Epidermal melanocyte (primary cell): ENCODE results near the gene SUMF2.
"Not testable (repeated sequence)": the region's sequence is repeated elsewhere in the genome, so short reads cannot be mapped to it uniquely, and the experiment has no call there.

Source experiments
- DNase-seq: peaks from one replicate; pipeline ENCODE4 v3.0.0; 2011; ENCODE audit warnings: low spot score; ENCODE audit not compliant: insufficient read length

The SUMF2 gene

GRCh38 chr7:56063882-56064625 is at the start of gene SUMF2:
Gene SUMF2, plus strand, starts transcription at chr7:56064286. Its CDS starts 26 bp downstream, at chr7:56064312.
- peak; percentile 98 for DNase-seq

GRCh38 chr7:56017015-56017414 is 47.1 kb upstream of the SUMF2 start:
- not testable (repeated sequence) for DNase-seq

- no peak for DNase-seq
Measured at GRCh38 chr7:56019501-56019900, 44.6 kb upstream of the SUMF2 start.

GRCh38 chr7:56023500-56023899 is 40.6 kb upstream of the SUMF2 start:
- DNase-seq = no peak

GRCh38 chr7:56026538-56026937 is 37.5 kb upstream of the SUMF2 start:
- no peak for DNase-seq

- DNase-seq = no peak
Measured at GRCh38 chr7:56028942-56029630, 35.0 kb upstream of the SUMF2 start.

GRCh38 chr7:56030340-56030739 is 33.7 kb upstream of the SUMF2 start:
- no peak for DNase-seq

GRCh38 chr7:56031556-56031955 is 32.5 kb upstream of the SUMF2 start:
- DNase-seq = not testable (repeated sequence)

GRCh38 chr7:56032578-56032977 is 31.5 kb upstream of the SUMF2 start:
- not testable (repeated sequence) for DNase-seq

- peak; percentile 57 for DNase-seq
Measured at GRCh38 chr7:56033671-56034432, 30.2 kb upstream of the SUMF2 start.

- DNase-seq = no peak
Measured at GRCh38 chr7:56040730-56041129, 23.4 kb upstream of the SUMF2 start.

GRCh38 chr7:56045758-56046157 is 18.3 kb upstream of the SUMF2 start:
- not testable (repeated sequence) for DNase-seq

GRCh38 chr7:56046721-56047445 is 17.2 kb upstream of the SUMF2 start:
- DNase-seq = peak; percentile 41

- not testable (repeated sequence) for DNase-seq
Measured at GRCh38 chr7:56047446-56048116, 16.5 kb upstream of the SUMF2 start.

GRCh38 chr7:56048245-56048644 is 15.8 kb upstream of the SUMF2 start:
- no peak for DNase-seq

- not testable (repeated sequence) for DNase-seq
Measured at GRCh38 chr7:56048763-56049162, 15.3 kb upstream of the SUMF2 start.

GRCh38 chr7:56051053-56051338 is 13.1 kb upstream of the SUMF2 start:
- peak; percentile 19 for DNase-seq

- peak; percentile 84 for DNase-seq
Measured at GRCh38 chr7:56051339-56052191, 12.5 kb upstream of the SUMF2 start, which contains the start of the genes CCT6A and PSPH. Gene CCT6A, plus strand, starts transcription at chr7:56051765. Its CDS starts 84 bp downstream, at chr7:56051849. Gene PSPH, minus strand, starts transcription at chr7:56051444. Its CDS starts 30,232 bp downstream, at chr7:56021212.

- no peak for DNase-seq
Measured at GRCh38 chr7:56053379-56053778, 10.7 kb upstream of the SUMF2 start.

GRCh38 chr7:56053993-56054392 is 10.1 kb upstream of the SUMF2 start:
- no peak for DNase-seq
